Skin epidermis (tissue), 12 donors: Measurements from ENCODE around the gene ZNF570.

ENCODE experiments used
- H3K27ac ChIP-seq, 21 experiments: fragments of 200-600 bp; sonication (generic) in 11 of 21; one replicate each; pipeline ENCODE4 v1.5.0; 2020; ENCODE audit warnings: mild to moderate bottlenecking in 3 of 21, inconsistent platforms in 2 of 21, moderate library complexity in 2 of 21
- H3K4me3 ChIP-seq, 7 experiments: fragments of 200-600 bp; sonication (generic) in 2 of 7; one replicate each; pipeline ENCODE4 v1.5.0; 2020; ENCODE audit warnings: inconsistent platforms in 2 of 7, mild to moderate bottlenecking in 2 of 7, moderate library complexity in 1 of 7

Gene ZNF570

DNA sequence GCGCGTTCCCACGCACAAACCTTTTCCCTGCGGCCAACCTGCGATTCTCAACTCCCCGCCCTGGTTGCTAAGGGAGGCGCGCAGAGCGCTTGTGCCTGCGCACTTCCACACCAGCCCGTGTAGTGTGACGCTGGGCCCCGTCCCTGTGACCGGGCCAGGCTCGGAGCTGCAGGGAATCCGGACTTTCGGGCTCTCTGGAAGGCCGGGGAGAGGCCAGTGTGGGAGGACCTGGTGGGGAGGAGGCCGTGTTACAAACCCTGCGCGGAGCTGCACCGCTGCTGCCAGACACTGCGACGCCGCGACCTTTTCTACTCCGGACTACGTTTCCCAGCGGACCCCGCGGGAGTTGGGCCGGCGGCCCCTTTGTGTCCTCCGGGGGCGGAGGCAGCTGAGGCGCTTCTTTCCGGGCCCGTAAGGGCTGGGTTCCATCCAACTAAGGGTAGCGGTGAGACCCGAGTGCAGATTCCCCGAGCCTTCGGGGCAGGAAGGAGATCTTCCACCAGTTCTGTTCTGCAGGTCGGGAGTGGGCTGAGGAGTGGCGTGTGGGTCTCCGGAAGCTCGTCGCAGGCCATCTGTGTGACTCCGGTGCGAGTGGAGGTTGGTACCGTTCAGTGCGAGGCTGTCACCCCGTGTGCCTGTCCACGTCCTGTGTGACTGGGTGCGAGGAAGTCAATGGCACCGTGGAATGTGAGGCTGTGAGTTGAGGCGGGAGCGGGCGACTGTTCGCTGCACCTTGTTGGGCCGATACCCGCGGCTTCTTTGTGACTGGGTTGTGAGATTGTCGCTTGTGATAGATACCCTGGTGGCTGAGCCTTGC lies at the start of gene ZNF570:
Gene ZNF570 (plus strand): TSS at position 396 of the 817 bp plus-strand sequence. CDS start 999 bp downstream, outside the sequence.
- Histone ChIP-seq H3K4me3 (peak within 1 kb of the TSS; percentile 51 to 91 (median 71)), H3K27ac (peak within 1 kb of the TSS; percentile 27 to 93 (median 83))

DNA sequence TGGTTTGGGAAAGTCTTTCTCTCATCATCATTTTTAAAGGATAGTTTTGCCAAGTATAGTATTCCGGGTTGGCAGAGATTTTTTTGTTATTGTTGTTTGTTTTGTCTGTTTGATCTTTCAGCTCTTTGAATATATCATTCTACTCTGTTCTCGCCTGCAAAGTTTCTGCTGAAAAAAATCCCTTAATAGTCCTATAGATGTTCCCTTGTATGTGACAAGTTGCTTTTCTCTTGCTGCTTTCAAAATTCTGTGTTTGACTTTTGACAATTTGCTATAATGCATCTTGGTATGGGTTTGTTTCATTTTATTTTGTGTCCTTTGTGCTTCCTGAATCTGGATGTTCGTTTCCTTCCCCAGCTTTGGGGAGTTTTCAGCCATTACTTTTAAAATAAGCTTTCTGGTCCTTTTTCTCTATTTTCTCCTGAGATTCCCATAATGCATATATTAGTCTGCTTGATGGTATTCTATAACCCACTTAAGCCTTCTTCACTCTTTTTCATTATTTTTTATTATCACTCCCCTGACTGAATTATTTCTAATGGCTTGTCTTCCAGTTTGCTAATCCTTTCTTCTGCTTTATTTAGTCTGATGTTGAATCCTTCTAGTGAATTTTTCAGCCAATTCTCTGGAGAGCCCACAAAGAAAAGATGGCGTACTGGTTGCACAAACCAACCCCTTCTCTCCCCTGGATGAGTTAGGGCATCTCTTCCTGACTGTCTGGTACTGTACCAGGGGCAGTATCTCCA lies 16.5 kb upstream of the ZNF570 start:
- Histone ChIP-seq H3K27ac (no peak overlapping the region), H3K4me3 (no peak overlapping the region)

DNA sequence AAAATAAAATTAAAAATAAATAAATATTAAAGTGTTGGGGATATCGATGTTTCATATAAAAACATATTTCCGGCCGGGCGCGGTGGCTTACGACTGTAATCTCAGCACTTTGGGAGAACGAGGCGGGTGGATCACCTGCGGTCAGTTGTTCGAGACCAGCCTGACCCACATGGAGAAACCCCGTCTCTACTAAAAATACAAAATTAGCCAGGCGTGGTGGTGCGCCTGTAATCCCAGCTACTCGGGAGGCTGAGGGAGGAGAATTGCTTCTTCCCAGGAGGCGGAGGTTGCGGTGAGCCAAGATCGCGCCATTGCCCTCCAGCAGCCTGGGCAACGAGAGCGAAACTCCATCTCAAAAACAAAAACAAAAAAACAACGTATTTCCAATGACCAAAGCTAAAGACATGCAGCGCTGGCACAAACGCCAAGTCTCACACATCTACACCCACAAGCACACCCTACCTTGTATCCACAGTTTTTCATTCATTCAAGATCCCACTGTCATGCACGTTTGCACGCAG lies 2.8 kb upstream of the ZNF570 start:
- H3K4me3 ChIP-seq = peak overlapping the region; percentile 67 to 87 (median 75)
- H3K27ac ChIP-seq = peak overlapping the region in 20 of 21 experiments; percentile 67 to 95 (median 84)

DNA sequence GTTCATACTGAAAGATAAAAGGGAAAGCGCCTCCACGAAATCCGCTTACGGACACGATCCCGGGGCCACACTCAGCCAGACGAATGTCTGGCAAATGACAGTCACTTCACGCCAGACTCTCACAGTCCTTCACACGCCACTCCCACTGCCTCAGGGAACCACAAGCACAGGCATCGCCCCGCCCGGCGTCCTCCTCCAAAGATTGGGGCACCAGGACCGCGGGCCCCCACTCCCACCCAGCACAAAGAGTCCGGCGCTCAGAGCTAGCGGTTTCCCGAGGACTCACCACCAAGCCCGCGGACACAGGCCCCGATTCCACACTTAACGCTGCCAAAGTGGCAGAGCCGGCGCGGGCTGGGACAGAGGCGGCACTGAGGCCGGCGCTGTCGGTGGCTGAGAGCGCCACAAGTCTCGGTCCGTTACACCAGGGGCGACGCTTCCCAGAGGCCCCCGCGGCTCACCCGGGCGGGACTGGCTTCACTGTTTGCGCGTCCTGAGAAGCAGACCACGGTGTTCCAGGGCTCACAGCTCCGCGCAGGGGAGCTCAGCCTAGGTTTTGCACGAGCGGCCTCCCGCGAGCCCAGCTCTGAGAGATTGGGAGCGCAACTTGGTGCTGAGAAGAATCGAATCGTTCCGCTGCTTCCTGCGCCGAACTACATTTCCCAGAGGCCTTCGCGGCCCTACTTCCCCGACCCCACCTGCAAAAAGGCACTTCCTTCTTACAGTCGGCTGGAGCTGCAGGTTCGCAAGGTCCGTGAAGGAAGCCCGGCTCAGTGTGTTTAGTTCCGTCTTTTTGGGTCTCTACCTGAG lies 2.2 kb upstream of the ZNF570 start, which contains the start of gene ZNF569:
Gene ZNF569 (minus strand): TSS at position 647 of the 810 bp plus-strand sequence. CDS start 22,523 bp downstream, outside the sequence.
- Histone ChIP-seq H3K27ac (peak within 1 kb of the TSS; percentile 55 to 95 (median 84)), H3K4me3 (peak within 1 kb of the TSS; percentile 67 to 87 (median 78))

DNA sequence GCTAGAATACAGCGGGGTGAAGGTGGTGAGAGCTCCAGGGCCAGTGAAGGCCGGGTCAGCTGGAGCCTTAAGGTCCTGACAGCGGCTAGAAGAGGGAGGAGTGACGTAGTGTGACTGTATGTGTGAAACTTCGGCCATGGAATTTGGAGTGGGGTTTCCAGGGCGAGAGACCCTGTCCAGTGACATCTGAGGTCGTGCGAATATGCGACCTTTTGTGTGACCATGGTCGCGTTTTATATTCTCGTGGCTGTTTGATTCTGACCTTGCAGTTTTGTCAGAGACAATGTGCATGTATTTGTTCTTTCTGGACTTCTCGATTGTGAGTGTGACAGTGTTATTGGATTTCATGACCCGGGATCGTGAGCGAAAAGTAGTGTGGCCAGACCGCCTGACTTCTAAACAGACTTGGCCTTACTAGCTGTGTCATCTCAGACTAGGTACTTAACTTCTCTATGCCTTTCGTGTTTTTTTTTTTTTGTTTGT lies 1.5 kb upstream of the ZNF570 start:
- Histone ChIP-seq H3K27ac (peak overlapping the region in 20 of 21 experiments; percentile 67 to 95 (median 84)), H3K4me3 (peak overlapping the region; percentile 67 to 87 (median 75))

DNA sequence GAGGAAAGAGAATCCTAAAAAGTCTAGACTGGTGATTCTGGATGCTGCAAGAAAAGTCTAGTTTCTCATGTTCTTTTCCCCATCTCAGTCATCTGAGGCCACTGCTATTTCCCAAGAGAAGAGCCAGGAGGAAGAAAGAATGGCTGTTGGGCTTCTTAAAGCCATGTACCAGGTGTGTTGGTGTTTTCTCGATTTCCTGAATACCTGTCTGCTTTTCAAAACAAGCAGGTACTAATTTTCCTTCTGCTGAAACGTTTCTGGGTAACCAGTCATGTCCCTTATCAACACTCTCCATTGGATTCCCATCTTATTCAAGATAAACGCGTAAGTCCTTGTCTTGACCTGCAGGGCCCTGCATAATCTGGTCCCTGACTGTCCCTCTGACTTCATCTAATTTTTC lies 1.1 kb downstream of the ZNF570 start:
- Histone ChIP-seq H3K4me3 (peak overlapping the region in 2 of 7 experiments; percentile 69 to 91), H3K27ac (peak overlapping the region in 3 of 21 experiments; percentile 74 to 86 (median 83))

DNA sequence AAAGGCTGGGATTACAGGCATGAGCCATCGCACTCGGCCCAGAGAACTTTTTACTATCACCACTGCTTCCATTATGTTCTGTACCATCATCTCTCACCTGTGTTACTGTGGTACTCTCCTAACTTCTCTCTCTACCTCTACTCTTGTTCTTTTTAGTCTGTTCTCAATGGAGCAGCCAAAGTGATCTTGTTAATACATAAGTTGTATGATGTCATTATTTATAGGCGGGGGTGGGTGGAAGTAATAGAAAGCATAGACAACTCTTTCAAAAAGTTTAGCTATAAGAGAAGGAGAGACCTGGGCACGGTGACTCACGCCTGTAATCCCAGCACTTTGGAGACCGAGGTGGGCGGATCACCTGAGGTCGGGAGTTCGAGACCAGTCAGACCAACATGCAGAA lies 3.0 kb downstream of the ZNF570 start:
- H3K27ac ChIP-seq = no peak overlapping the region
- no peak overlapping the region for H3K4me3 ChIP-seq

DNA sequence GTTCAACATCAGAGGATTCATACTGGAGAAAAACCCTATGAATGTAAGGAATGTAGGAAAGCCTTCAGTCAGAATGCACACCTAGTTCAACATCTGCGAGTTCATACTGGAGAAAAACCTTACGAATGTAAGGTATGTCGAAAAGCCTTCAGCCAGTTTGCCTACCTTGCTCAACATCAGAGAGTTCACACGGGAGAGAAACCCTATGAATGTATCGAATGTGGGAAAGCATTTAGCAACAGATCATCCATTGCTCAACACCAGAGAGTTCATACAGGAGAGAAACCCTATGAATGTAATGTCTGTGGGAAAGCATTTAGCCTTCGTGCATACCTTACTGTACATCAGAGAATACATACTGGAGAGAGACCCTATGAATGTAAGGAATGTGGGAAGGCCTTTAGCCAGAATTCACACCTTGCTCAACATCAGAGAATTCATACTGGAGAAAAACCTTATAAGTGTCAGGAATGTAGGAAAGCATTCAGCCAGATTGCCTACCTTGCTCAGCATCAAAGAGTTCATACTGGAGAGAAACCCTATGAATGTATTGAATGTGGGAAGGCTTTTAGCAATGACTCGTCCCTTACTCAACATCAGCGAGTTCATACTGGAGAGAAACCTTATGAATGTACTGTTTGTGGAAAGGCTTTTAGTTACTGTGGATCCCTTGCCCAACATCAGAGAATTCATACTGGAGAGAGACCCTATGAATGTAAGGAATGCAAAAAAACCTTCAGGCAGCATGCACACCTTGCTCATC lies 15.4 kb downstream of the ZNF570 start:
- H3K27ac ChIP-seq = no peak overlapping the region
- no peak overlapping the region for H3K4me3 ChIP-seq

DNA sequence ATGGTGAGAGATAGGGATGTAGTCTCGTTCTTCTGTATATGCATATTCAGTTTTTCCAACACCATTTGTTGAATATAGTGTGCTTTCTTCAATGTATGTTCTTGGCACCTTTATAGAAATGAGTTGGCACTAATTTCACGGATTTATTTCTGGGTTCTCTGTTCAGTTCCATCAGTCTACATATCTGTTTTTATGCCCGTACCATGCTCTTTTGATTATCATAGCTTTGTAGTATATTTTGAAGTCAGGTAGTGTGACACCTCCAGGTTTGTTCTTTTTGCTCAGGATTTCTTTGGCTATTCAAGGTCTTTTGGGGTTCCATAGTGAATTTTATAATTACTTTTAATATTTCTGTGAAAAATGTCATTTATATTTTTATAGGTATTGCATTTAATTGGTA lies 23.1 kb downstream of the ZNF570 start:
- H3K27ac ChIP-seq = no peak overlapping the region
- H3K4me3 ChIP-seq = no peak overlapping the region

DNA sequence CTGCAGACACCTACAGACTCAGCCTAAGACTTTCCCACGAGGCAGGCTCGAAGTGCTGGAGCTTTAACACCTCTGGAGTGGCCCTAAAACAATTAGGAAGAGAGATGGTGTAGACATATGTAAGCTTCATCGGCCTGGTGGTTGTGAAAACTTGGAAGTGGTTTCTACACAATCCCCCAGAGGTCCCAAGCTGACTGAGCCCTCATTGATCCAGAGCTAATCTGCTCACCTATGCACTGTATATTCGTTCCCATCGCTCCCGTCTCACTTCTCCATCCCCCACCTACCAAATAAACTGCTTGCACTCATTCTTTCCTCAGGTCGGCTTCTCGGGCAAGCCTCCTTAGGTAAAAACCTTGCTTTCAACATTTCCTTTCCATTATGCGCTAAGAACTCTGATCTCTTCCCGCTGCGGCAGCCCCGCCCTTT lies 36.8 kb downstream of the ZNF570 start:
- Histone ChIP-seq H3K27ac (peak overlapping the region in 20 of 21 experiments; percentile 71 to 99 (median 93)), H3K4me3 (peak overlapping the region; percentile 42 to 71 (median 64))

DNA sequence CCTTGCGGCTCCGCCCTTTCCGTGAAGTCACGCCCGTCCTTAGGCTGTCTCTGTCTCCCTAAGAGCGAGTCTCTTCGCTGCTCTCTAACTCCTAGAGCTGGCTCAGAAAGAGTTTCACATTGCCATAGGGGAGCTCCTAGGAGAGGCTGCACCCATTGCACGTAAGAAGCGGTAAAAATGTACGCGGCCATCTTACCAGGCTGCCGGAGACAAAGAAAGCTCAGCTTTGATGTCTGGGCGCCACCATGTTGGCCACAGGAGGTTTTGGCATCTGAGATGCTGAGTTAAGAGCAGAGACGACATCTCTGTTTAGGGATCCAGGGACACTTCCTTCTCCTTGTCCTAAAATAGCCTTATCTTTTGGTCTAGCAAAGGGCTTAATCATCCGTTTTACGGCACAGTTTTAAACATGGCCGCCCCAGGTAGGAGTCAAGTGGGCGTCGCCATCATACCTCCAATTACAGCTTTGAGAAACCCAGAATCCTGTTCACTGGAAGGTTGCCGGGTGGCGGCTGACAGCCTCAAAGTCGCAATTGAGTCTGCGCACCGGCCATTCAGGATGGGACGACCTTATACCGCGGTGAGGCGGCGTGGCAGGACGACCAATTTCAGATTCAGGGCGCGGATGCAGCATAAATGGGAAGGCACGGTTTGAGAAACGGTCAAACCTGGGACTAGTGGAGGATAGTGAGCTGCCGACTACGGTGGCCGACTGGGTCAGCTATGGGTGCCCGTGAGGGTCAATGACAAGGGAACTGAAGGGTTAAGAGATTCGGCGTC lies 37.4 kb downstream of the ZNF570 start, which contains the start of gene ZNF793:
Gene ZNF793 (plus strand): TSS at position 553 of the 780 bp plus-strand sequence. CDS start 16,501 bp downstream, outside the sequence.
- peak within 1 kb of the TSS; percentile 42 to 71 (median 64) for H3K4me3 ChIP-seq
- peak within 1 kb of the TSS; percentile 43 to 99 (median 93) for H3K27ac ChIP-seq

DNA sequence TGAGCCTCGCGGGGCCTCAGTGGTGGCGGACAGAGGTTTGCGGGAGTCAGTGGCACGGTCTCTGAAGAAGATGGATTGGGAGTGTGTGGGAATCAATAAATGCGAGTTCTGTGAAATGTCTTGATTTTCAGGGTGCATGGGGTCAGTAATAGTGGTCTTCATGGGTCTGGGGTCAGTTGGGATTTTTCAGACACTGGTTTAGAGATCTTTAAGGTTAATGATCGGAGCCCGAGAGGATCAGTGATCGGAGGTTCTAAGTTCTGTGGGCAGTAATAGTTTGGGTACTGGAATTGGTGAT lies 38.0 kb downstream of the ZNF570 start:
- Histone ChIP-seq H3K4me3 (peak overlapping the region; percentile 42 to 71 (median 64)), H3K27ac (peak overlapping the region in 20 of 21 experiments; percentile 71 to 99 (median 93))

DNA sequence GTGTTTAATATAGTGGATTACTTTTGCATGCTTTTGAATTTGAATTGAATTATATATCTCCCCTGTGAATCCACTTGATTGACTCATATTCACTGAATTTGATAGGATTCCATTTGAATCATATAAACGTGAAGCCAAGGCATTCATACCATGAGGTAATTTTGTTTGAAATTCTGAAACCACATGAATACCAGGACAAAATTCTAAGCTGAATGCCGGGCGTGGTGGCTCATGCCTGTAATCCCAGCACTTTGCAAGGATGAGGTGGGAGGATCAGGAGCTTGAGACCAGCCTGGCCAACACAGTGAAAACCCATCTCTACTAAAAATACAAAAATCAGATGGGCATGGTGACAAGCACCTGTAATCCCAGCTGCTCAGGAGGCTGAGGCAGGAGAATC lies 42.0 kb downstream of the ZNF570 start:
- no peak overlapping the region for H3K4me3 ChIP-seq
- H3K27ac ChIP-seq = no peak overlapping the region

DNA sequence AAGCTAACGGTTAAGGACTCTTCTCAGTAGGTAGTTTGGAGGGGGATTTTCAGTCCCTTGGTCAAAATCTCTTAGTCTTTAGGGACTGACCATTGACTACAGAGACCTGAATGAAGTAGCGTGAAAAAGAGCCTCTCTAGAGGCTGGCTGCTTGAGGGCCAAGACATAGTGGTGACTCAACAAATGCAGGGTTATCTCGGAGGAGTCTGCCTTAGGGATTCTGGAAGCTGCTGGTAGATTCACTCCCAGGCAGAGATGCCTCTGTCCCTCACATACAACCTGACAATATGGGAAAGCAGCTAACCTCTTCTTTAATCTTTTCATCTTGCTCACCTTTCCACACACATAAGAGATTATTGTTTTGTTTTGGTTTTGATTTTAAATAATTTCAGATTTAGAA lies 42.7 kb downstream of the ZNF570 start:
- Histone ChIP-seq H3K4me3 (no peak overlapping the region), H3K27ac (no peak overlapping the region)

DNA sequence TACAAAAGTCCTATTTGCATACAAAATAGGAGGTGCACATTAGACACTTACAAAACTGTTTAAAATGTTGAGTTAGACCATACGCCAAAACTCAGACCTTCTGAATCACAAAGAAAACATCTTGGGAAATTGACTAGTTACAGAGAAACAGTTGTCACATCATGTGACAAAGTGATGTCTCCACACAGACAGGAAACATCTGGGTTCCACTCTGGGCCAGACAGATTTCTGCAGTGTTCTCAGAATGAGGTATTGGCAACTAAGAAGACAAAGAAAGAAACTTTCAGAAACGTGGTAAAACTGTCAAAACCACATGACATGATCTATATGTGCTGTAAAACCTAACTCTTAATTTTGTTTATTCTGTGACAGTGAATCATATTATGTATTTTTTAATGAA lies 44.2 kb downstream of the ZNF570 start:
- no peak overlapping the region for H3K27ac ChIP-seq
- no peak overlapping the region for H3K4me3 ChIP-seq

DNA sequence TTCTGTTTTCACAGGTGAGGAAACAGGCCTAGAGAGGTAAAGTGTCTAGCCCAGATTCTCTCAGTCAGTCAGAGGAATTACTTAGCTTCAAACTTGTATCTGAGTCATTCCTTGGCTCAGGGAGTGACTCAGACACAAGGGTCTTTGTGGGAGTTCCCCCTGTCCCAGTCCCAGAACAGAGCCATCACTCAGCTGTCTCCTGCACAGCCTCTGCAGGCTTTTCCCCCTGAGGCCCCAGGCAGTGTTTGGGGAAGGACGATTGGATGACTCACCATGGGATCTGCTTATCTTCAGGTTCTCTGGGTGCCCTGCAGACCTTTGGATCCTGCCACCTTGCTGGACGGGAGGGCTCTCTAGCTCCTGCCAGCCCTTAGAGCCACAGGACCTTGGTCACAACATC lies 50.7 kb downstream of the ZNF570 start:
- Histone ChIP-seq H3K4me3 (no peak overlapping the region), H3K27ac (no peak overlapping the region)

DNA sequence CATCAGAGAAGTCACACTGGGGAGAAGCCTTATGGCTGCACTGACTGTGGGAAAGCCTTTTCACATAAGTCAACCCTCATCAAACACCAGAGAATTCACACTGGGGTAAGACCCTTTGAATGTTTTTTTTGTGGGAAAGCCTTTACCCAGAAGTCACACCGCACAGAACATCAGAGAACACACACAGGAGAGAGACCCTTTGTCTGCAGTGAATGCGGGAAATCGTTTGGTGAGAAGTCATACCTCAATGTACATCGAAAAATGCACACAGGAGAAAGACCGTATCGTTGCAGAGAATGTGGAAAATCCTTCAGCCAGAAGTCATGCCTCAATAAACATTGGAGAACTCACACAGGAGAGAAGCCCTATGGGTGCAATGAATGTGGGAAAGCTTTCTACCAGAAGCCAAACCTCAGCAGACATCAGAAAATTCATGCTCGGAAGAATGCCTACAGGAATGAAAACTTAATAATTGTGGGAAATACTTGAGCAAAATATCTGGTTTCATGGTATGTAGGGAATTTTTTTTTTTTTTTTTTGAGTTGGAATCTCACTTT lies 68.3 kb downstream of the ZNF570 start:
- Histone ChIP-seq H3K27ac (no peak overlapping the region), H3K4me3 (no peak overlapping the region)
